GM12891 (cell line): ENCODE results near the gene ALDH1L1.

Source experiments
- POLR2A ChIP-seq: IDR thresholded peaks from 2 replicates; pipeline ENCODE4 v1.6.1; 2011; ENCODE audit warnings: low read depth, low read length, control low read depth
- POLR2AphosphoS5 ChIP-seq: IDR thresholded peaks from 2 replicates; pipeline ENCODE4 v1.6.1; 2011; ENCODE audit warnings: low read depth, low read length, control low read depth

DNA sequence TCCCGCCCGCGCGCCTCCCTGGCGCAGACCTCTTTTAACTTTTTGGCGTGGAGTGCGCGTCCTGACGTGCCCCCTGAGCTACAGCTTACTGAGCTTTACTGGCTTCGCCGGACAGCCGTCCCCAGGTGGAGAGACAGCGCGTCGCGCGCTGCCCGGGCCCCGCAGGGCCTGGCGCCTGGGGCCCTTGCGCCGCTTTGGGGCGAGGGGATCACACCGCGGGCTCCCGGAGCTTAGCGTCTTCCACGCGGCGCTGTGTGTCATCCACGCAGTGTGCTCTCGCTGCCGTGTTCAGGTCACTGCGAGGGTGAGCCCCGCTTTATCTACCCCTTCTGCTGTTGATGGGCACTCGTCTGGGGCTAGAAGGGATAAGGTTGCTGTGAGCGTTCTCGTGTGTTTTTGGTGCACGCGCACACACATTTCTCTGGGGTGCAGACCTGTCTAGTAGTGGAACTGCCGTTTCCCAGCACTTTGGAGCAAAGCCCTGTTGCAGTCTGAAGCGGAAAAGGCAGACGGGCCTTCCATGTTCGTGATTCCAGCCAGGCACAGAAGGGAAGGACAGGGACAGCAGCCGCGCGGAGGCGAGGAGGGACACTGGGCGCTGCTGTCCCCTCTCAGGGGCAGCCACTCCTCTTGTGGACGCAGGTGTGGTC is 33.1 kb upstream of the ALDH1L1 start:
- TF ChIP-seq POLR2AphosphoS5: no peak
- no peak for TF ChIP-seq POLR2A
